ENCODE measurements around the gene ISY1. TPM values are rescaled to one million over a fixed set of nuclear protein-coding genes. Genes with fewer than 3 reads are reported as not detected.
"Not testable (repeated sequence)": the region's sequence is repeated elsewhere in the genome, so short reads cannot be mapped to it uniquely, and the experiment has no call there.

ISY1 gene
- total and polyA plus RNA-seq, 4 donors = 23.1 to 39.6 (median 26.5) TPM

DNA sequence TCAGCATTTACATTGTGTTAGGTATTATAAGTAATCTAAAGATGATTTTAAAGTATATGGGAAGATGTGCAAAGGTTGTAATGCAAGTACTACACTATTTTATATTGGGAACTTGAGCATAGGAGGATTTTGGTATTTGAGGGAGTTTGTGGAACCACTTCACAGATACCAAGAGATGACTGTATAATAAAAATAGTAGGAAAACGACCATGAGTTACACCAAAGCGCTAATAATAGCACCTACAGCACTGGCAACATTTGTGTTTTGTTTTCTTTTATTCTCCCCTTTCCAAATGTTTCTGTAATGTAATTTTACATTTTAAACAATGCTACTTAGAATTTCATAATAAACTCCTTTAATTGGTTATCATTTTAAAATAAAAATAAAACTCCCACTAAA, 12.3 kb upstream of the ISY1 start:
- no peak for TF ChIP-seq CTCF (IDR thresholded peaks at IDR 0.05; ENCODE audit: control extremely low read depth, extremely low read depth)
- H3K9ac ChIP-seq (ENCODE audit: insufficient read depth in 1 of 2, low read length in 2 of 2) = no peak overlapping the region
- H3K4me3 ChIP-seq = no peak overlapping the region
- H3K36me3 ChIP-seq (ENCODE audit: control insufficient read depth in 4 of 4, insufficient read depth in 4 of 4, low read length in 4 of 4) = peaks cover 17 to 39% (median 23%) of the 10 kb centered on the region in 4 donors
- WGBS, 2 donors = 48 to 53% methylated on average over 2 of the region's 2 CpGs
- peaks cover 0 to 22% (median 7%) of the 10 kb centered on the region in 5 donors for H3K4me1 ChIP-seq (ENCODE audit: control insufficient read depth in 5 of 5, insufficient read depth in 5 of 5, low read length in 5 of 5)
- ATAC-seq (ENCODE audit: insufficient read depth, low FRiP score) (no peak), DNase-seq (no peak)
- no peaks in the 10 kb centered on the region for H3K9me3 ChIP-seq (ENCODE audit: control insufficient read depth in 4 of 4, insufficient read depth in 3 of 4, low read length in 3 of 4)
- peak overlapping the region in 1 of 2 donors; percentile 46 for H3K27ac ChIP-seq (ENCODE audit: low read depth in 1 of 2, low read length in 1 of 2)
- no peaks in the 10 kb centered on the region for H3K27me3 ChIP-seq (ENCODE audit: control insufficient read depth in 3 of 3, insufficient read depth in 3 of 3, low read length in 2 of 3)

- Histone ChIP-seq H3K4me3 (no peak overlapping the region), H3K27me3 (ENCODE audit: control insufficient read depth in 3 of 3, insufficient read depth in 3 of 3, low read length in 2 of 3) (no peaks in the 10 kb centered on the region), H3K4me1 (ENCODE audit: control insufficient read depth in 5 of 5, insufficient read depth in 5 of 5, low read length in 5 of 5) (peaks cover 0 to 6% (median 5%) of the 10 kb centered on the region in 5 donors), H3K36me3 (ENCODE audit: control insufficient read depth in 4 of 4, insufficient read depth in 4 of 4, low read length in 4 of 4) (peaks cover 27 to 47% (median 30%) of the 10 kb centered on the region in 4 donors), H3K9me3 (ENCODE audit: control insufficient read depth in 4 of 4, insufficient read depth in 3 of 4, low read length in 3 of 4) (no peaks in the 10 kb centered on the region), H3K9ac (ENCODE audit: insufficient read depth in 1 of 2, low read length in 2 of 2) (no peak overlapping the region), H3K27ac (ENCODE audit: low read depth in 1 of 2, low read length in 1 of 2) (no peak overlapping the region)
- DNase-seq = no peak
- no peak for TF ChIP-seq CTCF (IDR thresholded peaks at IDR 0.05; ENCODE audit: control extremely low read depth, extremely low read depth)
- WGBS, 2 donors = 89 to 90% methylated on average over 15 of the region's 15 CpGs
- no peak for ATAC-seq (ENCODE audit: insufficient read depth, low FRiP score)
Observed at GRCh38 chr3:129166579-129167332, 5.9 kb upstream of the ISY1 start.

DNA sequence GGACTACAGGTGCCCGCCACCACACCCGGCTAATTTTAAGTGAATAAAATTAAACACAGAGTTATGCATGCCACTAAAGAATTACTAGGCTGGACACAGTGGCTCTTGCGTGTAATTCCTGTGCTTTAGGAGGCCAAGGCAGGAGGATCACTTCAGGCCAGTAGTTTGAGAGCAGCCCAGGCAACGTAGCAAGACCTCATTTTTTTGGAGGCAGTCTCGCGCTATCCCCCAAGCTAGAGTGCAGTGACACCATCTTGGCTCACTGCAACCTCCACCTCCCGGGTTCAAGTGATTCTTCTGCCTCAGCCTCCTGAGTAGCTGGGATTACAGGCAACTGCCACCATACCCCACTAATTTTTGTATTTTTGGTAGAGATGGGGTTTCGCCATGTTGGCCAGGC, 4.7 kb upstream of the ISY1 start:
- not testable (repeated sequence) for H3K4me3 ChIP-seq; H3K27ac ChIP-seq (ENCODE audit: low read depth in 1 of 2, low read length in 1 of 2); ATAC-seq (ENCODE audit: insufficient read depth, low FRiP score); H3K4me1 ChIP-seq (ENCODE audit: control insufficient read depth in 5 of 5, insufficient read depth in 5 of 5, low read length in 5 of 5); H3K27me3 ChIP-seq (ENCODE audit: control insufficient read depth in 3 of 3, insufficient read depth in 3 of 3, low read length in 2 of 3); H3K9ac ChIP-seq (ENCODE audit: insufficient read depth in 1 of 2, low read length in 2 of 2); H3K9me3 ChIP-seq (ENCODE audit: control insufficient read depth in 4 of 4, insufficient read depth in 3 of 4, low read length in 3 of 4); DNase-seq
- peaks cover 17 to 35% (median 23%) of the 10 kb centered on the region in 4 donors for H3K36me3 ChIP-seq (ENCODE audit: control insufficient read depth in 4 of 4, insufficient read depth in 4 of 4, low read length in 4 of 4)
- 96 to 98% methylated on average over 8 of the region's 8 CpGs for WGBS, 2 donors

GRCh38 chr3:129164500-129164899, 3.6 kb upstream of the ISY1 start:
- Histone ChIP-seq H3K9me3 (ENCODE audit: control insufficient read depth in 4 of 4, insufficient read depth in 3 of 4, low read length in 3 of 4) (no peaks in the 10 kb centered on the region), H3K27me3 (ENCODE audit: control insufficient read depth in 3 of 3, insufficient read depth in 3 of 3, low read length in 2 of 3) (no peaks in the 10 kb centered on the region), H3K9ac (ENCODE audit: insufficient read depth in 1 of 2, low read length in 2 of 2) (no peak overlapping the region), H3K4me3 (no peak overlapping the region), H3K36me3 (ENCODE audit: control insufficient read depth in 4 of 4, insufficient read depth in 4 of 4, low read length in 4 of 4) (peaks cover 7 to 24% (median 16%) of the 10 kb centered on the region in 4 donors), H3K27ac (ENCODE audit: low read depth in 1 of 2, low read length in 1 of 2) (no peak overlapping the region), H3K4me1 (ENCODE audit: control insufficient read depth in 5 of 5, insufficient read depth in 5 of 5, low read length in 5 of 5) (peaks cover 1 to 16% (median 11%) of the 10 kb centered on the region in 5 donors)
- no peak for TF ChIP-seq CTCF (IDR thresholded peaks at IDR 0.05; ENCODE audit: control extremely low read depth, extremely low read depth)
- 88% methylated on average over 7 of the region's 7 CpGs for WGBS, 2 donors
- no peak for DNase-seq
- ATAC-seq (ENCODE audit: insufficient read depth, low FRiP score) = no peak
